Upper lobe of left lung (tissue), 4 donors: ENCODE measurements around the gene RGS19.

Experiments
- EP300 ChIP-seq, 4 donors: sonication (generic); formaldehyde crosslinking; IDR thresholded peaks; one replicate each; pipeline ENCODE4 v1.5.1; 2017; ENCODE audit warnings: antibody characterized with exemption in 4 of 4, control low read depth in 2 of 4
- POLR2A ChIP-seq, 4 donors: fragments of 450-650 bp; IDR thresholded peaks; one replicate each; pipeline ENCODE4 v1.5.1; 2016 to 2017; ENCODE audit warnings: antibody characterized with exemption in 4 of 4, mild to moderate bottlenecking in 2 of 4
- POLR2AphosphoS5 ChIP-seq, 2 donors: sonication (generic); formaldehyde crosslinking; IDR thresholded peaks; one replicate each; pipeline ENCODE4 v1.5.1; 2017; ENCODE audit warnings: antibody characterized with exemption in 2 of 2
- TF ChIP-seq, protein P1 (sequence below), 6 experiments: fragments of 450-650 bp in 4 of 6; fragments of 200-600 bp in 2 of 6; sonication (generic) in 2 of 6; IDR thresholded peaks; one replicate each; pipeline ENCODE4 v1.5.1; 2016 to 2019; ENCODE audit warnings: antibody characterized with exemption in 6 of 6

DNA sequence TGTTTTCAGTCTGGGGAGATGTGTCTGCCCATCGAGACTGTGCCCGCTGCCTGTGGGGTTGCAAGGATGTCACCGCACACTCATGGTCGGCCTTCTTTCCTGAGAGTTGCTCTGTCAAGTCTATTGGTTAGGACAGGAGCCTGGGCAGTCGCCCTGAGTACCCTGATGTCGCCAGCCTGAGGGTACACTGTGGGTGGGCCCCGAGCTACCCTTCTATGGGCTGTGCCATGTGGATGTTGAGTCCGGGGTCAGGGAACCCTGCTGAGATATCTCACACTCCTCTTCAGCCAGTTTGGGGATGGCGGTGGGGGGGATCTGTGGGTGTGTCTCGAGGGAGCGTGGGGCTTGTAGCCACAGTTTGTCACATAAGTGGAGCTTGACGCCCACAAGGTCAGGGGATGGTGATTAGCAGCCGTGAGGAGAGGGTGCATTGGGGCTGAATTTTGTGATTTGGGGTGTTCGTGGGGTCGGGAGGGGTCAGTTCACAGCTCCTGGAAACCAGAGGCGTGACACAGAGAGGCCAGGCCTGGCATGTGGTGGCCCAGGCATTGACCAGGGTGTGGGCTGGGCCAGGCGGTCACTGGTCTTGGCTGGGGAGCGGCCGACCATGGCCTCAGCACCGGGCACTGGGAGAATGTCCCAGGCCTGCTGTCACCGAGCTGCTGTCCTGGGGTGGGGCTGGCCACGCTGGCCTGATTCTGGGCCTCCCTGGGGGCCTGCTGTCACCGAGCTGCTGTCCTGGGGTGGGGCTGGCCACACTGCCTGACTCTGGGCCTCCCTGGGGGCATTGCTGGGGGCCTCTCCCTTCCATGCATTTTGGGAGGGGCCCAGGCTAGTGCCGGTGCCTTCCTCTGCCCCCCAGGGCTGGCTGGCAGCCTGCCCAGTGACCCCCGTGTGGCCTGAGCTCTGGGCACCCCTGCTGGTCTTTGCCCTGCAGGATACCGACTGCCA, 29.7 kb upstream of the RGS19 start:
- TF ChIP-seq, protein P1, sequence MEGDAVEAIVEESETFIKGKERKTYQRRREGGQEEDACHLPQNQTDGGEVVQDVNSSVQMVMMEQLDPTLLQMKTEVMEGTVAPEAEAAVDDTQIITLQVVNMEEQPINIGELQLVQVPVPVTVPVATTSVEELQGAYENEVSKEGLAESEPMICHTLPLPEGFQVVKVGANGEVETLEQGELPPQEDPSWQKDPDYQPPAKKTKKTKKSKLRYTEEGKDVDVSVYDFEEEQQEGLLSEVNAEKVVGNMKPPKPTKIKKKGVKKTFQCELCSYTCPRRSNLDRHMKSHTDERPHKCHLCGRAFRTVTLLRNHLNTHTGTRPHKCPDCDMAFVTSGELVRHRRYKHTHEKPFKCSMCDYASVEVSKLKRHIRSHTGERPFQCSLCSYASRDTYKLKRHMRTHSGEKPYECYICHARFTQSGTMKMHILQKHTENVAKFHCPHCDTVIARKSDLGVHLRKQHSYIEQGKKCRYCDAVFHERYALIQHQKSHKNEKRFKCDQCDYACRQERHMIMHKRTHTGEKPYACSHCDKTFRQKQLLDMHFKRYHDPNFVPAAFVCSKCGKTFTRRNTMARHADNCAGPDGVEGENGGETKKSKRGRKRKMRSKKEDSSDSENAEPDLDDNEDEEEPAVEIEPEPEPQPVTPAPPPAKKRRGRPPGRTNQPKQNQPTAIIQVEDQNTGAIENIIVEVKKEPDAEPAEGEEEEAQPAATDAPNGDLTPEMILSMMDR (IDR thresholded peaks at IDR 0.05), result no peak
- TF ChIP-seq POLR2A (IDR thresholded peaks at IDR 0.05), result no peak
- no peak for TF ChIP-seq EP300 (IDR thresholded peaks at IDR 0.05)
- no peak for TF ChIP-seq POLR2AphosphoS5 (IDR thresholded peaks at IDR 0.05)
